NCI-H2196 treated with DMSO at 0.1 percent for 48 hours (cell line): ENCODE data around the gene P2RY8.
"Not testable (repeated sequence)": the region's sequence is repeated elsewhere in the genome, so short reads cannot be mapped to it uniquely, and the experiment has no call there.

Source experiments
- DNase-seq: peaks from one replicate; lab custom pipeline; 2025; ENCODE audit not compliant: unreplicated experiment; lab: John Stamatoyannopoulos, UW

The P2RY8 gene

DNA sequence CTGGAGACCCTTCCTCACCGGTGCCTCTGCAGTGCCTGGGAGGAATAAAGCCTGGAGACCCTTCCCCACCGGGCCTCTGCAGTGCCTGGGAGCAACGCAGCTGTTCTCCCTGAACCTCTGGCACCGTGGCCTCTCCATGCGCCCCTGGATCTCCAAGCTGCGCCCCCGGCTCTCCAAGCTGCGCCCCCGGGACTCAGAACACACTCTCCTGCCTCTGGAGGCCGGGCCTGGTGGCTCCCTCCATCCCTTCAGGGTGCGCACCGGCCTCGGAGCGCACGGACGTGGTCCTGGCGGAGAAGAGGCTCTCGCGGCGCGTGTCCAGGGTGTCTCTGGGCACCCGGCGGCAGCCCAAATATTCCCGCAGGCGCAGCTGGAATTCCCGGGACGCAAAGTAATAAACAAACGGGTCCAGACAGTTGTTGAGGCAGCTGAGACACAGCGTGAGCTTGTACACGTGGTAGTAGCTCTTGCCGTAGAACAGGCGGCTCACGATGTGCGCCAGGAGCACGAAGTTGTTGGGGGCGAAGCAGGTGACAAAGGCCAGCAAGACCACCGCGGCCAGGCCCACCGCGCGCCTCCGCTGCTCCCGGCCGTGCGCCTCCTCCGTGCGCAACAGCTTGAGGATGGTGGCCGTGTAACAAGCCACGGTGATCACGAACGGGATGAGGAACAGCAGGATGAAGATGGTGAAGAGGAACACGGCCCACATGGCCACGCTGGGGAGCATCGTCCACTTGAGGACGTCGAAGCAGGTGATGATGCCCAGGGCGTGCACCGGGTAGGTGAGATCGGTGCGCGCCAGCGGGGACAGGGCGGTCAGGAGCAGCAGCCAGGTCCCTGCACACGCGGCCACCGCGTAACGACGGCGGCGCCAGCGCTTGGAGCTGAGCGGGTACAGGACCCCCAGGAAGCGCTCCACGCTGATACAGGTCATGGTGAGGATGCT is 71.4 kb downstream of the P2RY8 start:
- DNase-seq, result no peak

DNA sequence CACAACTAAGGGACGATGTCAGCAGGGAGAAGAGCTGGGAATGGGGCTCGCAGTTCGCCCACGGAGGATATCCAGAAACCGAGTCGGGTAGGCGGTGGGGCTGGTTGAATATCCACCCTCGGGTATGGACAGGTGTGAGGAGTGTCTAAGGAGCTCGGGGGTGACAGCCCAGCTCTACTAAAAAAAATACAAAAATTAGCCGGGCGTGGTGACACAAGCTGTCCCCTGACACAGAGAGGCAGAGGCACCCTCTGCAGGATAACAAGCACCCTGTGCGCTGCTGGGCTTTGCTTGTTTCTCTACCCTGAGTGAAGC is 72.1 kb downstream of the P2RY8 start:
- DNase-seq, result no peak

DNA sequence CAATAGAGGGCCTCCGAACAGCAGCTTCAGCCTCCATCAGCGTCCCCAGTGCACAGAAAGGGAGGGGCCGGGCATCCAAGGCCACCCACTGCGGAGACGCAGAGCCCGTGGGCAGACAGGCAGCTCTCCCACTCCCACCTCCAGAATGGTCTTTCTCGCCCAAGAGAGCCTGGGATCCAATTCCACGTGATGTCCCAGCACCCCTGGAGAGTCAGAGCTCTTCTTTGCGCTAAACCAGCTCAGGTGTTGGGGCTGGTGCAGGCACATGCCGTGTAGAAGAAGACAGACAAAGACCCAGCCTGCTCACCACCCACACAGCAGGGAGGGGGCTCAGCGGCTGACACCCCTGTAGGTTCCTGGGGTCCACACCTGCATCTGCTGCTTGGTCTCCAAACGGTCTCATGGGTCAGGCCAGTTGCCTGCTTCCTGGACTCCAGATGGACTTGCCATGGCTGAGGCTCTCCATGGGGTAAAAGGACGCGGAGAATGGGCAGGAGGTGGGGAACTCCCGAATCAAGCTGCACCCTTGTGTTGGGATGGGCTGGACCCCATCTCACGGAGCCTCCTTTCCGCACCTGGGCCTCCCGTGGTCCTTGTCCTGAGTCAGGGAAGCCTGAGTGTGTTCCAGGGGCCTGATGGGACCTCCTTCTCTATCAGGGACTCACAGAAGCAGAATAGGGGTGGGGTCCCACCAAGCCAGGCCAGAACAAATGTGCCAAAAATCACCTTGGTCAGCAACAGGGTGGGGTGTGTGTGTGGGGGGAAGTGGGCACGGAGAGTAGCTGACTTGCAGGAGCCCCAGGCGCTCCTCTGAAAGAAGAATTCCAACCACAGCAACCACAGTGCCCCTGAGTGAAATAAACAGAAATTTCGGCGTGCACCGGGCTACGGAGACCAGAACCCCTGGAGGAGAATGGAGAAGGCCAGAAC is 72.7 kb downstream of the P2RY8 start:
- DNase-seq, result no peak

DNA sequence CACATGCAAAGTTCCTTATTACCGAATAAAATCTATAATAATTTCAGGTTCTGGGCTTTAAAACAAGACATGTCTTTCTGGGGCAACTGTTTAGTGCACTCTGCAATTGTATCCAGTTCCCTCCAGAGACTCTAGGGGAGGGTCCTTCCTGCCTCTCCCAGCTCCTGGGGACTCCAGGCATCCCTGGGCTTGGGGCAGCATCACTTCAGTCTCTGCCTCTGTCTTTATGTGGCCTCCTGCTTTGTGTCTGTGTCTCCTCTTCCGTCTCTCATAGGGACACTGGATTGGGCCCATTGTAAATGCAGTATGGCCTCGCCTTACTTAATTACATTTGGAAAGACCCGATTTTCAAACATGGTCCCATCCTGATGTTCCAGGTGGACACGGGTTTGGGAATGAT is 73.4 kb downstream of the P2RY8 start:
- DNase-seq, result no peak

DNA sequence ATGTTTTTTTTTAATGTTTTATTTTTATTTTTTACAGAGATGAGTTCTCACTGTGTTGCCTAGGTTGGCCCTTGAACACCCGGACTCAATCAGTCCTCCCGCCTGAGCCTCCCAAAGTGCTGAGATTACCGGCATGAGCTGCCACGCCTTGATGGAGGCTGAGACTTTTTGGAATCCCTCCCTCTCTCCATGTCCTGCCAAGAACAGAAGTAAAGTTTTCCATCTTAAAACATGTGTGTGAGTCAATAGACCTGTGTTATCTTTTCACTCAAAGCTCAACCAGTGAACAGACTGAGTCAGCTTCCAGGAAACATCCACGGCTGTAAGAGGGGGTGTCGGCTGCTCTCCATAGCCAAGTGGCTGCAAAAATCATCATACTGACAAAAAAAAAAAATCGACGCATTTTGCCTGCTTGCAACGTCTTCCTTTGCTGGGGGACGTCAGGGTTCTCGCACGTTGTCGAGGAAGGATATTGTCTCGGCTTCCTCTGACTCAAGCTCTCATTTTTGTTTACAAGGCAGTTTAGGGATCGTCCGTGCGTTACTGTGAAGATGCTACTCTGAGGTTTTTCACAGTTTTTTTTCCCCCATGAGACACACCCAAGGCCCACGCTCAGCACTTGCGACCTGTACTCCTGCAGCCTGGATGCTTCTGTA is 74.3 kb downstream of the P2RY8 start:
- DNase-seq, result no peak

DNA sequence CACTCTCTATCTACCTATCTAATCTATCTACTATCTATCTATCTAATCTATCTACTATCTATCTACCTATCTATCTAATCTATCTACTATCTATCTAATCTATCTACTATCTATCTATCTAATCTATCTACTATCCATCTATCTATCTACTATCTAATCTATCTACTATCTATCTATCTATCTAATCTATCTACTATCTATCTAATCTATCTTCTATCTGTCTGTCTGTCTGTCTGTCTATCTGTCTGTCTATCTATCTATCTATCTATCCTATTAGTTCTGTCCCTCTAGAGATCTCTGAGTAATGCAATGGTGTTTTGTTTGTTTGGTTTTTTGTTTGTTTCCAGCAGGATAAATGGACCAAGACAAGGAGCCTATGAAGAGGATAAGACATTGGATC is 74.9 kb downstream of the P2RY8 start:
- no peak for DNase-seq

DNA sequence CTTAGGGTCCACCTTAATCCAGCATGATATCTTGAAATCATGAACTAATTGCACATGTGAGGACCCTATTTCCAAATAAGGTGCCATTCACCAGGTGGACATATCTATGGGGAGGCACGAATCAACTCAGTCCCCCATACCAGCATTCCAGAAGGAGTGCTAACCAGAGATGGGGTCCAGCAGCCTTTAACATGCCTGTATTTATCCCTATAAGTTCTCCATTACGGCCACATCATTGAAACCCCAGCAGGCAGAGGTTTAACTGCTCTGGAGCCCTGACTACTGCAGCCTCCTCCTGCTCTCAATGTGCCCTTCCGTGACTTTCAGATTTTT is 81.1 kb downstream of the P2RY8 start:
- no peak for DNase-seq

DNA sequence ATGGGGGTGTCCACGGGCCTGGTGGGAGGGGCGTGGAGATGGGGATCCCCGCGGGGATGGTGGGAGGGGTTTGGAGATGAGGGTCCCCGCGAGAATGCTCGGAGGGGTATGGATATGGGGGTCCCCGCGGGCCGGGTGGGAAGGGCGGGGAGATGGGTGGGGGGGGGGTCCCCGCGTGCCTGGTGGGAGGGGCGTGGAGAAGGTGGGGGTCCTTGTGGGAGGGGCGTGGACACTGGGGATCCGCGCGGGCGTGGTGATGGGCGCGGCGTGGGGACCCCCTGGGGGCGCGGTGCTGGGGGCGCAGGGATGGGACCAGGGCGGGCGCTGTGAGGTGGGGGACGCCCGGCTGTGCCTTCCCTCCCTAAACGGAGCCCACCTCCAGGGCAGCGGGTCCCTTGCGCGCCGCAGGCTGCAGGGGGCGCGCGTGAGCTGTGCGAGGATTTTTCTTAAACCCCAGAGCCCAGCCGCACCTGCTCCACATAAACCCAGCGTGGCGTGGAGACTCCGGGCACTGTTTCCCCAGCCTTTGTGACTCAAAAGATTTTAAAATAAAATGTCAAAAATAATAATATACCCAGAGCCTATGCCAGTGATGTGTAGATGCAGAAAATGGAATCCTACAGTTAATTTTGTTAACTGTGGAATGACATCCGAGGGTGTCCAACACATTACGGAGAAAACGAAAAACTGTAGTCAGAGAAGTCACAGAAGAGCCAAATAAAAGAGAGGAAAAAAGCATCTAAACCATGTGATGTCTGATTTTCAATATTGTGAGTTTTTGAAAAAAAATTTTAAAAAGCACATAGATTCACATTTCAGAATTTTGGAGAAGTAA is 82.8 kb downstream of the P2RY8 start:
- no peak for DNase-seq

DNA sequence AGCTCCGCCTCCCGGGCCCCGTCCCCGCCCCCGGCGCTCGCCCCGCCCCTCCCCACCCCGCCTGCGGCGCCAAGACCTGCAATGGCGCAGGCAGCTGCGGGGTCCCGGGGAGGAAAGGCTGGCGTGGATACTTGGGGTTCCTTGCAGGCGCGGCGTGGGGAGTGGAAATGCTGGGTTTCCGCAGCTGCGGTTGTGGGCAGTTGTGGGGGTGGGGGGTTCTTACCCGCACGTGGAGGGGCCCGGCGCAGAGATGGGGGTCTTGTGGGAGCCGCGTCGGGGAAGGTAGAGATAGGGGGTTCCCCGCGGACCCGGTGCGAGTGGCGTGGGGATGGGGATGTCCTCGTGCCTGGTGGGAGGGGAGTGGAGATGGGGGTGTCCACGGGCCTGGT is 83.6 kb downstream of the P2RY8 start:
- DNase-seq, result no peak

DNA sequence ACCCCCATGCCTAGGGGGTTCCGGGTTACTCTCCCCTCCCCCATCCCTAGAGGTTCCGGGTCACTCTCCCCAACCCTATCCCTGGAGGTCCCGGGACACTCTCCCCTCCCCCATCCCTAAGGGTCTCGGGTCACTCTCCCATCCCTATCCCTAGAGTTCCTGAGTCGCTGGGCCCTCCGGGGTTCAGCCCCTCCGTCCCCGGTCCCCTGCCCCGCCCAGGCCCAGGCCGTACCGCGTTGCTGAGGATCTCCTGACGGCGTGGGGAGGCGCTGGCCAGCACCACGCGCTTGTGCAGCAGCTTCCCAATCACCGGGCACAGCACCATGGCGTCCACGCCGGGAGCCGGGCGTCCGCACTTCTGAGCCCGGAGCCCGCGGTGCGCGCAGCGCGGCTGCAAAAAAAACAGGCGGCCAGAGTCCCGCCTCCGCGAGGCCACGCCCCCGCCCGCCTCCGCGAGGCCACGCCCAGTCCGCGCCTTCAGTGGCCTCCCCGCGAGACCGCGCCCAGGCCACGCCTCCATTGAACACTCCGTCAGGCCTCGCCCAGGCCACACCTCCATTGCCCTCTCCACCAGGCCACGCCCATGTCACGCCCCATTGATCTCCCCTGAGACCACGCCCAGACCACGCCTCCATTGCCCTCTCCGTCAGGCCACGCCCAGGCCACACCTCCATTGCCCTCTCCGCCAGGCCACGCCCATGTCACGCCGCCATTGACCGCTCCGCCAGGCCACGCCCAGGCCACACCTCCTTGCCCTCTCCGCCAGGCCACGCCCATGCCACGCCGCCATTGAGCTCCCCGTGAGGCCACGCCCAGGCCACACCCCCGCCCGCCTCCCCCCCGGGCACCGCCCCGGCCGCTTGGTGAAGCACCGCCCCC is 84.2 kb downstream of the P2RY8 start, which contains the start of gene ASMTL:
Gene ASMTL, minus strand, starts transcription at position 394 of the 879 bp plus-strand sequence. Its CDS starts 69 bp downstream, at position 325.
- no peak for DNase-seq

DNA sequence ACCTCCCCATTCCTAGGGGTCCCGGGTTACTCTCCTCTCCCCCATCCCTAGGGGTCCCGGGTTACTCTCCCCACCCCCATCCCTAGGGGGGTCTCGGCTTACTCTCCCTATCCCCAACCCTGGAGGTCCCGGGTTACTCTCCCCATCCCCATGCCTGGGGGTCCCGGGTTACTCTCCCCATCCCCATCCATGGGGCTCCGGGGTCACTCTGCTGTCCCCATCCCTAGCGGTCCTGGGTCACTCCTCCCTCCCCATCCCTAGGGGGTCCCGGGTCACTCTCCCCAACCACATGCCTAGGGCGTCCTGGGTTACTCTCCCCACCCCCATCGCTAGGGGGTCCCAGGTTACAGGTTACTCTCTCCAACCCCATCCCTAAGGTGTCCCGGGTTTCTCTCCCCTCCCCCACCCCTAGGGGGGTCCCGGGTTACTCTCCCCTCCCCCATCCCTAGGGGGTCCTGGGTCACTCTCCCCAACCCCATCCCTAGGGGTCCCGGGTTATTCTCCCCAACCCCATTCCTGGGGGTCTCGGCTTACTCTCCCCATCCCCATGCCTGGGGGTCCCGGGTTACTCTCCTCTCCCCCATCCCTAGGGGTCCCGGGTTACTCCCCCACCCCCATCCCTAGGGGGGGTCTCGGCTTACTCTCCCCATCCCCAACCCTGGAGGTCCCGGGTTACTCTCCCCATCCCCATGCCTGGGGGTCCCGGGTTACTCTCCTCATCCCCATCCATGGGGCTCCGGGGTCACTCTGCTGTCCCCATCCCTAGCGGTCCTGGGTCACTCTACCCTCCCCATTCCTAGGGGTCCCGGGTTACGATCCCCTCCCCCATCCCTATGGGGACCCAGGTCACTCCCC is 85.1 kb downstream of the P2RY8 start:
- no peak for DNase-seq

DNA sequence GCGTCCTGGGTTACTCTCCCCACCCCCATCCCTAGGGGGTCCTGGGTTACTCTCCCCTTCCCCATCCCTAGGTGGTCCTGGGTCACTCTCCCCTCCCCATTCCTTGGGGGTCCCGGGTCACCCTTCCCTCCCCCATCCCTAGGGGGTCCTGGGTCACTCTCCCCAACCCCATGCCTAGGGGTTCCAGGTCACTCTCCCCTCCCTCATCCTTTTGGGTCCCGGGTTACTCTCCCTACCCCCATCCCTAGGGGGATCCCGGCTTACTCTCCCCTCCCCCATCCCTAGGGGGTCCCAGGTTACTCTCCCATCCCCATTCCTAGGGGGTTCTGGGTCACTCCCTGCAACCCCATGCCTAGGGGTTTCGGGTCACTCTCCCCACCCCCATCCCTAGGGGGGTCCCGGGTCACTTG is 85.7 kb downstream of the P2RY8 start:
- no peak for DNase-seq

DNA sequence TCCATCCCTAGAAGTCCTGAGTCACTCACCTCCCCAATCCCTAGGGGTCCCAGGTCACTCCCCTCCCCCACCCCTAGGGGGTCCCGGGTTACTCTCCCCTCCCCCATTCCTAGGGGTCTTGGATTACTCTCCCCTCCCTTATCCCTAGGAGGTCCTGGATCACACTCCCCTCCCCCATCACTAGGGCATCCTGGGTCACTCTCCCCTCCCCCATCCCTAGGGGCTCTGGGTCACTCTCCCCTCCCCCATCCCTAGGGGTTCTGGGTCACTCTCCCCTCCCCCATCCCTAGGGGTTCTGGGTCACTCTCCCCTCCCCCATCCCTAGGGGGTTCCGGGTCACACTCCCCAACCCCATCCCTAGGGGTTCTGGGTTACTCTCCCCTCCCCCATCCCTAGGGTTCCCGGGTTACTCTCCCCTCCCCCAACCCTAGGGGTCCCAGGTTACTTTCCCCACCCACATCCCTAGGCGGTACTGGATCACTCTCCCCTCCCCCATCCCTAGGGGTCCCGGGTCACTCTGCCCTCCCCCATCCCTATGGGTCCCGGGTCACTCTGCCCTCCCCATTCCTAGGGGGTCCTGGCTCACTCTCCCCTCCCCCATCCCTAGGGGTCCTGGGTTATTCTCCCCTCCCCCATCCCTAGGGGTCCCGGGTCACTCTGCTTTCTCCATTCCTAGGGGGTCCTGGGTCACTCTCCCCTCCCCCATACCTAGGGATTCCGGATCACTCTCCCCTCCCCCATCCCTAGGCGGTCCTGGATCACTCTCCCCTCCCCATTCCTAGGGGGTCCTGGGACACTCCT is 86.4 kb downstream of the P2RY8 start:
- DNase-seq, result no peak

DNA sequence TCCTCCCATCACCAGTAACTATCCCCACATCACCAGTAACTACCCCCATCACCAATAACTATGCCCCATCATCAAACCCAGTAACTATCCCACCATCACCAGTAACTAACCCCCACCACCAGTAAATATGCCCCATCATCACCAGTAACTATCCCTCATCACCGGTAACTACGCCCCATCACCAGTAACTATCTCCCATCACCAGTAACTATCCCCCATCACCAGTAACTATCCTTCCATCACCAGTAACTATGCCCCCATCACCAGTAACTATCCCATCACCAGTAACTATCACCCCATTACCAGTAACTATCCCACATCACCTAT is 87.2 kb downstream of the P2RY8 start:
- no peak for DNase-seq

DNA sequence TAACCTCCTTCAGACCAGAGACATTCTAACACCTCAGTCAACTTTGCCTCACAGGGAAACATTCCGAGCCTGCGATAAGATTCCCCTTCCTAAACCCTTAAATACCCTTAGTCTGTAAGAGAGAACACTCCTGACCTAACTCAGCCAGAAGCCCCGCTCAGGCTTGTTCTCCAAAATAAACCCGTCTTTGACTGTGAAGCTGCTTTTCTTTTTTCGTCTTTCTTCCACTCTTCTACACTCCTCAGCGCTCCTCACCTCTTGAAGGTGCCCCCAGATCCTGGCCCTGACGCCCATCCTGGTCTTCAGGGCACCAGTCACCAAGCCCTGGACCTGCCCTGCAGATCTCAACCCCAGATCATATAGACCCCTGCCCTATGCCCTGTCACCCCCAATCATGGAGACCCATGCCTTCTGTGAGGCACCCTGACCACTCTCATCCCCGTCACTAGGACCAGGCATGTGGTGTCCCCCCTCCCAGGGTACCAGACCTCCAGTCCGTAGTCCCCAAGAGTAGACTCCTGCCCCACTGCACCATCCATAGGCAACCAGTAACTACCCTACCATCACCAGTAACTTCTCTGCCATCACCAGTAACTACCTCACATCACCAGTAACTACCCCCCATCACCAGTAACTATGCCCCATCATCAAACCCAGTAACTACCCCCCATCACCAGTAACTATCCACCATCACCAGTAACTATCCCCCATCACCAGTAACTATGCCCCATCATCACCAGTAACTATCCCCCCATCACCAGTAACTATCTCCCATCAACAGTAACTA is 87.8 kb downstream of the P2RY8 start:
- no peak for DNase-seq

DNA sequence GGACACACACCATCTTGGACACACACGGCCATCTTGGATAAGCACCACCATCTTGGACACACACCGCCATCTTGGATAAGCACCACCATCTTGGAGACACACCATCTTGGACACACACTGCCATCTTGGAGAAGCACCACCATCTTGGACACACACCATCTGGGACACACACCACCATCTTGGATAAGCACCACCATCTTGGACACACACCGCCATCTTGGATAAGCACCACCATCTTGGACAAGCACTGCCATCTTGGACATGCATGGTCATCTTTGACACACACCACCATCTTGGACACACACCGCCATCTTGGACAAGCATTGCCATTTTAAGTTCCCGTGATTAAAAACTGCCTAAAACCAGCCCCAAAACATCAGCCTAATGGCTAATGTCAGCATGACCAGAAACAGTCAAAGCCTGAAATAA is 88.4 kb downstream of the P2RY8 start:
- not testable (repeated sequence) for DNase-seq

DNA sequence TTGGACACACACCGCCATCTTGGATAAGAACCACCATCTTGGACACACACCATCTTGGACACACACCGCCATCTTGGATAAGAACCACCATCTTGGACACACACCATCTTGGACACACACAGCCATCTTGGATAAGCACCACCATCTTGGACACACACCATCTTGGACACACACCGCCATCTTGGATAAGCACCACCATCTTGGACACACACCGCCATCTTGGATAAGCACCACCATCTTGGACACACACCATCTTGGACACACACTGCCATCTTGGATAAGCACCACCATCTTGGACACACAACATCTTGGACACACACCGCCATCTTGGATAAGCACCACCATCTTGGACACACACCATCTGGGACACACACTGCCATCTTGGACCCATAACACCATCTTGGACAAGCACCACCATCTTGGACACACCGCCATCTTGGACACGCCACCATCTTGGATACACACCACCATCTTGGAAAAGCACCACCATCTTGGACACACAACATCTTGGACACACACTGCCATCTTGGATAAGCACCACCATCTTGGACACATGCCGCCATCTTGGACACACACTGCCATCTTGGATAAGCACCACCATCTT is 88.9 kb downstream of the P2RY8 start:
- not testable (repeated sequence) for DNase-seq
